ENCODE results near the gene NSRP1.

Gene NSRP1

DNA sequence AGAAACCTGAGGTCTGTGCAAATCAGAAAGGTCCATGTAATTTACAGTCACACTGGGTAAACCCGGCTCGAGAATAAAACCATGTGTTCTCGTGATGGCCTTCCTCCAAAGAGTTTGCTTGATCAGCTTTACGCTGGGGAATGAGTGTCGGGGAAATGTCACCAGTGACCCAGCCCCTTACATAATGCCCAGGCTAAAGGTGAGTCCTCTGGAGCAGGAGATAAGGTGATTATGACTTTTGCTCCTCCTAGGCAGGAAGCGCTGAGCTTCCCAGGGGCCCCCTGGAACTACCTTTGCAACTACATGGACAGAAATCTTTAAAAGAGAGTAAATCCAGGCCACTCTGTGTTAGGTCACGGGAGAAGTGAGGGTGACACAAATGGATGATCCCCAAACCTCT lies 103.2 kb downstream of the NSRP1 start:
- Histone ChIP-seq H2AFZ (ENCODE audit: low read depth, low read length) (no peak overlapping the region), H3K4me2 (ENCODE audit: insufficient read depth, low read length) (no peak overlapping the region), H4K20me1 (ENCODE audit: insufficient read depth, low read length) (no peaks in the 10 kb centered on the region; the same call in 1 of the 2 replicates), H3K4me1 (ENCODE audit: insufficient read depth, low read length) (no peaks in the 10 kb centered on the region), H3K36me3 (ENCODE audit: insufficient read depth, low read length) (no peaks in the 10 kb centered on the region), H3K79me2 (ENCODE audit: insufficient read depth, low read length) (no peaks in the 10 kb centered on the region), H3K9ac (ENCODE audit: low read depth, low read length) (no peak overlapping the region), H3K27ac (ENCODE audit: low read length) (no peak overlapping the region), H3K27me3 (ENCODE audit: insufficient read depth, low read length, poor library complexity) (no peaks in the 10 kb centered on the region), H3K9me3 (ENCODE audit: insufficient read depth, low read length, severe bottlenecking) (no peaks in the 10 kb centered on the region), H3K4me3 (ENCODE audit: low read depth in 1 of 2, low read length in 2 of 2) (no peak overlapping the region)
- TF ChIP-seq EZH2 (IDR thresholded peaks at IDR 0.05; ENCODE audit: borderline replicate concordance, low read depth, low read length, severe bottlenecking), result no peak
- TF ChIP-seq, protein P1, sequence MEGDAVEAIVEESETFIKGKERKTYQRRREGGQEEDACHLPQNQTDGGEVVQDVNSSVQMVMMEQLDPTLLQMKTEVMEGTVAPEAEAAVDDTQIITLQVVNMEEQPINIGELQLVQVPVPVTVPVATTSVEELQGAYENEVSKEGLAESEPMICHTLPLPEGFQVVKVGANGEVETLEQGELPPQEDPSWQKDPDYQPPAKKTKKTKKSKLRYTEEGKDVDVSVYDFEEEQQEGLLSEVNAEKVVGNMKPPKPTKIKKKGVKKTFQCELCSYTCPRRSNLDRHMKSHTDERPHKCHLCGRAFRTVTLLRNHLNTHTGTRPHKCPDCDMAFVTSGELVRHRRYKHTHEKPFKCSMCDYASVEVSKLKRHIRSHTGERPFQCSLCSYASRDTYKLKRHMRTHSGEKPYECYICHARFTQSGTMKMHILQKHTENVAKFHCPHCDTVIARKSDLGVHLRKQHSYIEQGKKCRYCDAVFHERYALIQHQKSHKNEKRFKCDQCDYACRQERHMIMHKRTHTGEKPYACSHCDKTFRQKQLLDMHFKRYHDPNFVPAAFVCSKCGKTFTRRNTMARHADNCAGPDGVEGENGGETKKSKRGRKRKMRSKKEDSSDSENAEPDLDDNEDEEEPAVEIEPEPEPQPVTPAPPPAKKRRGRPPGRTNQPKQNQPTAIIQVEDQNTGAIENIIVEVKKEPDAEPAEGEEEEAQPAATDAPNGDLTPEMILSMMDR (IDR thresholded peaks at IDR 0.05; ENCODE audit: borderline replicate concordance, extremely low read depth, low read length, poor library complexity, severe bottlenecking), result no peak
- no peak for DNase-seq
- no peak for ATAC-seq (ENCODE audit: insufficient read depth, low read depth)

DNA sequence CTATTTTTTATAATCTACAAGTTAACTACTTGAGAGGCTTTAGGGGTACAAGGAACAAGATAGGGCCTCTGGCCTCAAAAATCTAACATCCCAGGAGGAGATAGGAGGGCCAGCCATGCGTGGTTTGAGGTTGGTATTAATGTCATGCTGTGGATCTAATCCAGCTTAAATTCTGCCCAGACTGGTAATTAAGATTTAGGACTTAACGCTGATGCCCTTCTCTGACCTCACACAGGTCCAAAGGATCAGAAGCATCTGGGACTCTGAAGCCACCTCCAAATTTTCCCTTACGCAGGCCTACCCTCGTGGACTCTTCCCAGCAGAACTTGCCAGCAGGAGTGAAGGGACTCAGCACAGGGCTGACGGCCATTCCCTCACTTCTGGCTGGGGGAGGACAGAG lies 103.8 kb downstream of the NSRP1 start:
- Histone ChIP-seq H3K27ac (ENCODE audit: low read length) (no peak overlapping the region), H4K20me1 (ENCODE audit: insufficient read depth, low read length) (no peaks in the 10 kb centered on the region; the same call in 1 of the 2 replicates), H3K79me2 (ENCODE audit: insufficient read depth, low read length) (no peaks in the 10 kb centered on the region), H3K4me1 (ENCODE audit: insufficient read depth, low read length) (no peaks in the 10 kb centered on the region), H3K4me3 (ENCODE audit: low read depth in 1 of 2, low read length in 2 of 2) (no peak overlapping the region), H3K9ac (ENCODE audit: low read depth, low read length) (no peak overlapping the region), H3K27me3 (ENCODE audit: insufficient read depth, low read length, poor library complexity) (no peaks in the 10 kb centered on the region), H2AFZ (ENCODE audit: low read depth, low read length) (no peak overlapping the region), H3K9me3 (ENCODE audit: insufficient read depth, low read length, severe bottlenecking) (no peaks in the 10 kb centered on the region), H3K36me3 (ENCODE audit: insufficient read depth, low read length) (no peaks in the 10 kb centered on the region), H3K4me2 (ENCODE audit: insufficient read depth, low read length) (no peak overlapping the region)
- TF ChIP-seq EZH2 (IDR thresholded peaks at IDR 0.05; ENCODE audit: borderline replicate concordance, low read depth, low read length, severe bottlenecking), result no peak
- TF ChIP-seq, protein P1 (IDR thresholded peaks at IDR 0.05; ENCODE audit: borderline replicate concordance, extremely low read depth, low read length, poor library complexity, severe bottlenecking), result no peak
- DNase-seq, result no peak
- ATAC-seq (ENCODE audit: insufficient read depth, low read depth), result no peak

DNA sequence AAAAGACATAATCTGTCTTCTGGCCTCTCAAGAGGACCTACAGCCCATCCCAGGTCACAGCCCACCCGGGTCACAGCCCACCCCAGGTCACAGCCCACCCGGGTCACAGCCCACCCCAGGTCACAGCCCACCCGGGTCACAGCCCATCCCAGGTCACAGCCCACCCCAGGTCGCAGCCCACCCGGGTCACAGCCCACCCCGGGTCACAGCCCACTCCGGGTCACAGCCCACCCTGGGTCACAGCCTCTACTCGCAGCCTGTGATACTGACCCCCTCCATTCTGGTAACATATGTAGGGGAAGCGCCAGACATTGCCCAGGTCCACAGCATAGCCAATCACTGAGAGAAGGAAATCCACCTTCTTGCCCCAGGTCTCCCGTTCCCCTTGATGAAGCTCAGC lies 104.7 kb downstream of the NSRP1 start:
- ATAC-seq (ENCODE audit: insufficient read depth, low read depth), result no peak

More for the DNA sequence above, 104.7 kb downstream of the NSRP1 start:
- TF ChIP-seq EZH2 (IDR thresholded peaks at IDR 0.05; ENCODE audit: borderline replicate concordance, low read depth, low read length, severe bottlenecking), result no peak
- TF ChIP-seq, protein P1 (IDR thresholded peaks at IDR 0.05; ENCODE audit: borderline replicate concordance, extremely low read depth, low read length, poor library complexity, severe bottlenecking), result no peak
- Histone ChIP-seq H3K4me1 (ENCODE audit: insufficient read depth, low read length) (no peaks in the 10 kb centered on the region), H3K9me3 (ENCODE audit: insufficient read depth, low read length, severe bottlenecking) (no peaks in the 10 kb centered on the region), H3K4me2 (ENCODE audit: insufficient read depth, low read length) (no peak overlapping the region), H3K36me3 (ENCODE audit: insufficient read depth, low read length) (no peaks in the 10 kb centered on the region), H4K20me1 (ENCODE audit: insufficient read depth, low read length) (no peaks in the 10 kb centered on the region; the same call in 1 of the 2 replicates), H3K9ac (ENCODE audit: low read depth, low read length) (no peak overlapping the region), H3K4me3 (ENCODE audit: low read depth in 1 of 2, low read length in 2 of 2) (no peak overlapping the region), H3K79me2 (ENCODE audit: insufficient read depth, low read length) (no peaks in the 10 kb centered on the region), H3K27ac (ENCODE audit: low read length) (no peak overlapping the region), H2AFZ (ENCODE audit: low read depth, low read length) (no peak overlapping the region), H3K27me3 (ENCODE audit: insufficient read depth, low read length, poor library complexity) (no peaks in the 10 kb centered on the region)
- no peak for DNase-seq

Data from DND-41 (cell line).